ENCODE data around the gene PIGH. TPM values are rescaled to one million over a fixed set of nuclear protein-coding genes. Genes with fewer than 3 reads are reported as not detected.
"Not testable (repeated sequence)": the region's sequence is repeated elsewhere in the genome, so short reads cannot be mapped to it uniquely, and the experiment has no call there.

Gene PIGH
- total and polyA plus RNA-seq, 5 donors from 2014 or later, result 34.8 to 46.2 (median 36.8) TPM

DNA sequence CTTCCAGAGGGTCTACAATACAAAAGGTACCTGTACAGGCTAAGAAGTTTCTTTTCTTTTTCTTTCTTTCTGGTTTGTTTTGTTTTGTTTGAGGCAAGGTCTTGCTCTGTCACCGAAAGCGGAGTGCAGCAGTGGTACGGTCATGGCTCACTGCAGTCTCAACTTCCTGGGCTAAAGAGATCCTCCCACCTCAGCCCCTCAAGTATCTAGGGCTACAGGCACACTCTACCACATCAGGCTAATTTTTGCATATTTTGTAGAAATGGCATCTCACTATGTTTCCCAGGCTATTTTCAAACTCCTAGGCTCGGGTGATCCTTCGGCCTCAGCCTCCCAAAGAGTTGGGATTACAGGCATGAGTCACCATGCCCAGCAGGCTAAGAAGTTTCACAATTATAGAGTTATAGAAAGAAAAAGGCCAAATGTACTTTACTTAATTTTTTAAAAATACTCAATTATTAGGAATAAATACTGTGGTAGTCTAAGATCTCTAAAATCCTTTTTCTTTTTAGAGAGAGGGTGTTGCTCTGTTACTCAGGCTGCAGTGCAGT, 3.0 kb upstream of the PIGH start:
- no peaks in the 10 kb centered on the region for H3K36me3 Mint-ChIP-seq
- H3K27me3 Mint-ChIP-seq, result peaks cover 11% of the 10 kb centered on the region
- H3K27ac Mint-ChIP-seq, result no peak overlapping the region
- DNase-seq (no peak), ATAC-seq (ENCODE audit: low read depth in 2 of 2) (no peak)
- peaks cover 15% of the 10 kb centered on the region for H3K4me1 ChIP-seq (ENCODE audit: control insufficient read depth, insufficient read depth, low read length, poor library complexity, severe bottlenecking)
- H3K27ac ChIP-seq (ENCODE audit: insufficient read depth, low read length, poor library complexity, severe bottlenecking), result no peak overlapping the region
- H3K4me3 ChIP-seq (ENCODE audit: low read depth, low read length), result no peak overlapping the region
- H3K27me3 ChIP-seq (ENCODE audit: control insufficient read depth, insufficient read depth, low read length), result no peaks in the 10 kb centered on the region
- no peaks in the 10 kb centered on the region for H3K9me3 Mint-ChIP-seq
- H3K4me3 Mint-ChIP-seq, result peak overlapping the region in 1 of 4 donors; percentile 42
- peaks cover 8 to 27% (median 18%) of the 10 kb centered on the region in 4 donors for H3K4me1 Mint-ChIP-seq
- no peaks in the 10 kb centered on the region for H3K36me3 ChIP-seq (ENCODE audit: control insufficient read depth, insufficient read depth, low read length)
- no peaks in the 10 kb centered on the region for H3K9me3 ChIP-seq (ENCODE audit: control insufficient read depth in 2 of 2, low read length in 2 of 2)

DNA sequence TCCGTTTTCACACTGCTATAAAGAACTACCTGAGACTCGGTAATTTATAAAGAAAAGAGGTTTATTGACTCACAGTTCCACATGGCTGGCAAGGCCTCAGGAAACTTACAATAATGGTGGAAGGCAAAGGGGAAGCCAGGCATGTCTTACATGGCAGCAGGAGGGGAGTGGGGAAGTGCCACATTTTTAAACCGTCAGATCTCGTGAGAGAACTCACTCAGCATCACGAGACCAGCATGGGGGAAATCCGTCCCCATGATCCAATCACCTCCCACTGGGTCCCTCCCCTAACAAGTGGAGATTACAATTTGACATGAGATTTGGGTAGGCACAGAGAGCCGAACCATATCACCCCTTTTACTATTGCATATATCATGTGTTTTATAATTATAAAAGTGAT, 2.0 kb upstream of the PIGH start:
- Histone ChIP-seq H3K27ac (ENCODE audit: insufficient read depth, low read length, poor library complexity, severe bottlenecking) (no peak overlapping the region), H3K4me3 (ENCODE audit: low read depth, low read length) (no peak overlapping the region), H3K4me1 (ENCODE audit: control insufficient read depth, insufficient read depth, low read length, poor library complexity, severe bottlenecking) (peaks cover 18% of the 10 kb centered on the region), H3K27me3 (ENCODE audit: control insufficient read depth, insufficient read depth, low read length) (no peaks in the 10 kb centered on the region), H3K36me3 (ENCODE audit: control insufficient read depth, insufficient read depth, low read length) (no peaks in the 10 kb centered on the region), H3K9me3 (ENCODE audit: control insufficient read depth in 2 of 2, low read length in 2 of 2) (no peaks in the 10 kb centered on the region)
- no peaks in the 10 kb centered on the region for H3K36me3 Mint-ChIP-seq
- peak overlapping the region in 2 of 3 donors; percentile 31 to 93 for H3K27ac Mint-ChIP-seq
- DNase-seq, result no peak
- peaks cover 11% of the 10 kb centered on the region for H3K27me3 Mint-ChIP-seq
- H3K4me1 Mint-ChIP-seq, result peaks cover 17 to 36% (median 27%) of the 10 kb centered on the region in 4 donors
- peak overlapping the region in 3 of 4 donors; percentile 19 to 95 (median 82) for H3K4me3 Mint-ChIP-seq
- ATAC-seq (ENCODE audit: low read depth in 2 of 2), result no peak
- no peaks in the 10 kb centered on the region for H3K9me3 Mint-ChIP-seq

GRCh38 chr14:67600562-67600974, 500 bp upstream of the PIGH start:
- Mint-ChIP-seq H3K27ac (peak overlapping the region in 2 of 3 donors; percentile 93 to 98), H3K4me1 (peaks cover 18 to 49% (median 33%) of the 10 kb centered on the region in 4 donors)
- not testable (repeated sequence) for H3K9me3 Mint-ChIP-seq

GRCh38 chr14:67595392-67595791, 4.7 kb downstream of the PIGH start:
- Mint-ChIP-seq H3K36me3 (peaks cover 15% of the 10 kb centered on the region), H3K4me1 (peaks cover 26 to 47% (median 38%) of the 10 kb centered on the region in 4 donors), H3K4me3 (peak overlapping the region in 1 of 4 donors; percentile 2), H3K9me3 (no peaks in the 10 kb centered on the region), H3K27ac (peak overlapping the region in 2 of 3 donors; percentile 0 to 72), H3K27me3 (no peaks in the 10 kb centered on the region)
- no peak overlapping the region for H3K27ac ChIP-seq (ENCODE audit: insufficient read depth, low read length, poor library complexity, severe bottlenecking)
- DNase-seq (no peak), ATAC-seq (ENCODE audit: low read depth in 2 of 2) (no peak)
- H3K36me3 ChIP-seq (ENCODE audit: control insufficient read depth, insufficient read depth, low read length), result peaks cover 34% of the 10 kb centered on the region
- H3K4me3 ChIP-seq (ENCODE audit: low read depth, low read length), result no peak overlapping the region
- peaks cover 18% of the 10 kb centered on the region for H3K4me1 ChIP-seq (ENCODE audit: control insufficient read depth, insufficient read depth, low read length, poor library complexity, severe bottlenecking)
- no peaks in the 10 kb centered on the region for H3K9me3 ChIP-seq (ENCODE audit: control insufficient read depth in 2 of 2, low read length in 2 of 2)
- no peaks in the 10 kb centered on the region for H3K27me3 ChIP-seq (ENCODE audit: control insufficient read depth, insufficient read depth, low read length)

More at GRCh38 chr14:67600562-67600974, 500 bp upstream of the PIGH start:
- DNase-seq; H3K36me3 Mint-ChIP-seq; H3K9me3 ChIP-seq (ENCODE audit: control insufficient read depth in 2 of 2, low read length in 2 of 2); H3K27me3 ChIP-seq (ENCODE audit: control insufficient read depth, insufficient read depth, low read length); H3K36me3 ChIP-seq (ENCODE audit: control insufficient read depth, insufficient read depth, low read length): not testable (repeated sequence)
- peak overlapping the region; percentile 35 for H3K4me3 ChIP-seq (ENCODE audit: low read depth, low read length)
- peak overlapping the region; percentile 95 to 98 (median 96) for H3K4me3 Mint-ChIP-seq
- H3K27ac ChIP-seq (ENCODE audit: insufficient read depth, low read length, poor library complexity, severe bottlenecking), result peak overlapping the region; percentile 71
- ATAC-seq (ENCODE audit: low read depth in 2 of 2), result peak in 1 of 2 donors; percentile 2
- H3K4me1 ChIP-seq (ENCODE audit: control insufficient read depth, insufficient read depth, low read length, poor library complexity, severe bottlenecking), result peaks cover 18% of the 10 kb centered on the region
- H3K27me3 Mint-ChIP-seq, result peaks cover 11% of the 10 kb centered on the region

- H3K27me3 ChIP-seq (ENCODE audit: control insufficient read depth, insufficient read depth, low read length); H3K9me3 Mint-ChIP-seq; H3K4me1 ChIP-seq (ENCODE audit: control insufficient read depth, insufficient read depth, low read length, poor library complexity, severe bottlenecking); H3K4me3 ChIP-seq (ENCODE audit: low read depth, low read length); ATAC-seq (ENCODE audit: low read depth in 2 of 2); H3K27me3 Mint-ChIP-seq; H3K27ac ChIP-seq (ENCODE audit: insufficient read depth, low read length, poor library complexity, severe bottlenecking); H3K9me3 ChIP-seq (ENCODE audit: control insufficient read depth in 2 of 2, low read length in 2 of 2); DNase-seq: not testable (repeated sequence)
- peak overlapping the region in 1 of 3 donors; percentile 38 for H3K27ac Mint-ChIP-seq
- peaks cover 44% of the 10 kb centered on the region for H3K36me3 ChIP-seq (ENCODE audit: control insufficient read depth, insufficient read depth, low read length)
- peaks cover 18% of the 10 kb centered on the region for H3K36me3 Mint-ChIP-seq
- H3K4me3 Mint-ChIP-seq, result peak overlapping the region in 1 of 4 donors; percentile 10
- peaks cover 21 to 32% (median 26%) of the 10 kb centered on the region in 4 donors for H3K4me1 Mint-ChIP-seq
Observed at GRCh38 chr14:67593650-67594049, 6.4 kb downstream of the PIGH start.

- ATAC-seq (ENCODE audit: low read depth in 2 of 2) (no peak), DNase-seq (no peak)
- Mint-ChIP-seq H3K36me3 (peaks cover 12% of the 10 kb centered on the region), H3K4me3 (no peak overlapping the region), H3K9me3 (no peaks in the 10 kb centered on the region), H3K4me1 (peaks cover 0 to 5% (median 2%) of the 10 kb centered on the region in 4 donors), H3K27ac (peak overlapping the region in 2 of 3 donors; percentile 15 to 32), H3K27me3 (no peaks in the 10 kb centered on the region)
- Histone ChIP-seq H3K4me3 (ENCODE audit: low read depth, low read length) (no peak overlapping the region), H3K27ac (ENCODE audit: insufficient read depth, low read length, poor library complexity, severe bottlenecking) (no peak overlapping the region), H3K36me3 (ENCODE audit: control insufficient read depth, insufficient read depth, low read length) (peaks cover 53% of the 10 kb centered on the region), H3K27me3 (ENCODE audit: control insufficient read depth, insufficient read depth, low read length) (no peaks in the 10 kb centered on the region), H3K4me1 (ENCODE audit: control insufficient read depth, insufficient read depth, low read length, poor library complexity, severe bottlenecking) (no peaks in the 10 kb centered on the region), H3K9me3 (ENCODE audit: control insufficient read depth in 2 of 2, low read length in 2 of 2) (no peaks in the 10 kb centered on the region)
Observed at GRCh38 chr14:67589204-67589770, 10.8 kb downstream of the PIGH start.

GRCh38 chr14:67586369-67586768, 13.7 kb downstream of the PIGH start:
- ATAC-seq (ENCODE audit: low read depth in 2 of 2), result no peak
- Mint-ChIP-seq H3K4me1 (no peaks in the 10 kb centered on the region), H3K27ac (peak overlapping the region in 2 of 3 donors; percentile 0 to 50)

GRCh38 chr14:67584978-67585377, 15.1 kb downstream of the PIGH start:
- H3K36me3 Mint-ChIP-seq, result peaks cover 8% of the 10 kb centered on the region
- no peak overlapping the region for H3K4me3 Mint-ChIP-seq
- H3K27me3 ChIP-seq (ENCODE audit: control insufficient read depth, insufficient read depth, low read length), result no peaks in the 10 kb centered on the region
- H3K4me1 Mint-ChIP-seq, result no peaks in the 10 kb centered on the region
- peaks cover 15% of the 10 kb centered on the region for H3K36me3 ChIP-seq (ENCODE audit: control insufficient read depth, insufficient read depth, low read length)
- H3K9me3 Mint-ChIP-seq, result no peaks in the 10 kb centered on the region
- H3K27me3 Mint-ChIP-seq, result no peaks in the 10 kb centered on the region
- no peak overlapping the region for H3K4me3 ChIP-seq (ENCODE audit: low read depth, low read length)
- H3K27ac ChIP-seq (ENCODE audit: insufficient read depth, low read length, poor library complexity, severe bottlenecking), result no peak overlapping the region
- DNase-seq, result no peak
- H3K27ac Mint-ChIP-seq, result no peak overlapping the region
- no peaks in the 10 kb centered on the region for H3K9me3 ChIP-seq (ENCODE audit: control insufficient read depth in 2 of 2, low read length in 2 of 2)
- H3K4me1 ChIP-seq (ENCODE audit: control insufficient read depth, insufficient read depth, low read length, poor library complexity, severe bottlenecking), result no peaks in the 10 kb centered on the region
- ATAC-seq (ENCODE audit: low read depth in 2 of 2), result no peak

More at GRCh38 chr14:67586369-67586768, 13.7 kb downstream of the PIGH start:
- no peaks in the 10 kb centered on the region for H3K27me3 Mint-ChIP-seq
- peaks cover 8% of the 10 kb centered on the region for H3K36me3 Mint-ChIP-seq
- no peak overlapping the region for H3K4me3 Mint-ChIP-seq
- H3K36me3 ChIP-seq (ENCODE audit: control insufficient read depth, insufficient read depth, low read length), result peaks cover 28% of the 10 kb centered on the region
- no peak for DNase-seq
- no peaks in the 10 kb centered on the region for H3K27me3 ChIP-seq (ENCODE audit: control insufficient read depth, insufficient read depth, low read length)
- H3K9me3 Mint-ChIP-seq, result no peaks in the 10 kb centered on the region
- H3K4me3 ChIP-seq (ENCODE audit: low read depth, low read length), result no peak overlapping the region
- no peaks in the 10 kb centered on the region for H3K9me3 ChIP-seq (ENCODE audit: control insufficient read depth in 2 of 2, low read length in 2 of 2)
- H3K4me1 ChIP-seq (ENCODE audit: control insufficient read depth, insufficient read depth, low read length, poor library complexity, severe bottlenecking), result no peaks in the 10 kb centered on the region
- H3K27ac ChIP-seq (ENCODE audit: insufficient read depth, low read length, poor library complexity, severe bottlenecking), result no peak overlapping the region
